HT-29 (cell line): ENCODE results near the gene NALF2. TPM values are rescaled to one million over a fixed set of nuclear protein-coding genes. Genes with fewer than 3 reads are reported as not detected.

Source experiments
- DNase-seq: peaks from one replicate; pipeline ENCODE4 v3.0.0-alpha.2; 2015; ENCODE audit warnings: low spot score
- total RNA-seq: library from RNA; depleted of rRNA; stranded (reverse); fragments of >200 nt; shearing (Covaris generic); gene quantifications from 2 replicates; pipeline ENCODE4 v1.2.3, GENCODE V29; 2014; rRNA removed

Gene NALF2
- total RNA-seq, 1 experiment from 2014 or later = 0.03 TPM

DNA sequence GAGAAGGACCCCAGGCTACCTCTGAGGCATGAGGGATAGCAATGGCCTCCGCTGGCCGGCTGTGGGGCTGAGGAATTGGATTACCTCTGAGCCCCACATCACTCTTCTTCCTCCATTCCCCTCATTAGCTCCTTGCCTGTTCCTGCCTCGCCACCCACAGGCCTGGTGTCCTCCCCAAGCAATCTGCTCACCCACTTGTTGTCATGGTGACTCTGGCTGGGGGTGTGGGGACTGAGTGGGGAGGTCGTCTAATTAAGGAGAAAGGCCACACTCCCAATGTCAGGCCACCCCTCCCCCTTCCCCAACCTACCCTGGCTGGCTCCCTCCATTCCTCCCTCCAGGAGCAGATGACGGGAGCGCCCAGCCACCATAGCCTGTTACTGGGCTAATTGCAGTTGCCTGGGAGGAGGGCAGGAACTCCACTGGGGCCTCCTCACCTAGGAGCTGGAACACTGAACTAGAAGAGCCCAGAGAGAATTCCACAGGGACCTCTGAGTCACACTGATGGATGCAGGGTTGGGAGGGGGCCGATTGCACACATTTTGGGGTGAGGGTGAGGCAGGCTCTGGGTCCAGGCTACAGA, 20.7 kb downstream of the NALF2 start:
- no peak for DNase-seq

DNA sequence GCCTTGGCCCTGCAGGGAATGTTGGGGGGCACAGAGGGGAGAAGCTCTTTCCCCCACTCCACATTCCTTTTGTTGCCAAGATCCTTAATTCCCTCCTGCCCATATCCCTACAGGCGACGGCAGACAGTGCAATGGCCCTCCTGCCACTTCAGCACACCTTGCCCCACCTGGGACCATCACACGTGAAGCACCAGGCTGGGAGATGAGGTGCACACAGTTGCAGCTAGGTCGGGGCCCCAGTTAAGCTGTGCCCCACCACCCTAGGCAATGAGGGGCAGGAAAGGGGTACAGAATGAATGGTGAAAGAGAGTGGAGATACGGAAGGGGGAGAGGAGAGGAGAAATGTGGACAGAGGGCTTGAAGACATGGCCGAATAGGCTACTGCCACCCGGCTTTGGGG, 26.2 kb downstream of the NALF2 start:
- no peak for DNase-seq

DNA sequence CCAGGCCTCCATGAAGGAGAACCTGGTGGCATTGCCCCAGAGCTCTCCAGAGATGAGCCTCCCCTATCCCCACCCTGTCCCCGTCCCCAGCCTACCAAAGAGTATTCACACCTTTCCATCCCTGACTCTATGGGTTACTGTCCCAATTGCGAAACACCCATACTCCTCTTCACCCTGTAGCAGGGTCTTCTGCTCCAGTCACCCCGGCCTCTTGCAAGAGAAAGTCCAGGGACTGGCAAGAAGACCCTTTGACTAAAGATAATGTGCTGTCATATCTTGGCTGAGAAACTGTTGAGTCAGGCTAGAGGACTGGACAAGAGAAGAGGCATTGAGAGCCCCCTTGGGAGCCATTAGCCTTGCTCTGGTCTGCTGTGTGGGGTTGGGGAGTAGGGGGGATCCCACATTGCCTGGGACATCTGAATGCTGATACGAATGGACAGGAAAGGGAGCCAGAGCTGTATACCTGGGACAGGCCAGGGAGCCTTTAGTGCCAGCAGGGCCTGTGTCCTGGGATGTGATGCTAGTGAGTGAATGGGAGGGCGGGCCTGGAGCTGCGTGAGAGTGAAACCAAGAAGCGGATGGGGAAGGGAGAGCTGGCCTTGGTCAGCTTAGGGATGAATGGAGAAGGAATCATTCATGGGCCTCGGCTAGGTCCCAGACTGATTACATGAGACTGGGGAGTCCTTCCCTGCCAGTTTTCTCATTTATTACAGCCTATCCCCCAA, 27.1 kb downstream of the NALF2 start:
- DNase-seq = no peak

DNA sequence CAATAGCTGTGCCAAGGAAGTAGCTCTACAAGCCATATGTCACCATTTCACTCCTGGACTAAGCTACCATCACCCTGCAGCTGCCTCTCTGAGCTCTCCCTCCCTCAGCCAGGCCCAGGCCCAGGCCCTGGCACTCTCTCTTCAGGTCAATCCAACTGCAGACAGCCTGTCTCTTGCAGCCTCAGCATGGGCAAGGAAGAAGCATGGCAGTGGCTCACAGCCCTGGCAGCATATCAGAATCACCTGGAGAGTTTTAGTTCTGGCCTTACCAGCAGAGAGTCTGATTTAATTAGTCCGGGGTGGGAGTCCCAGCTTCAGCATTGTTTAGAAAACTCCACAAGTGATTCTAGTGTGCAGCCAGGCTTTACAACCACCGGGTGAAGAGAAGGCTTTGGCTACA, 31.5 kb downstream of the NALF2 start:
- DNase-seq = no peak

DNA sequence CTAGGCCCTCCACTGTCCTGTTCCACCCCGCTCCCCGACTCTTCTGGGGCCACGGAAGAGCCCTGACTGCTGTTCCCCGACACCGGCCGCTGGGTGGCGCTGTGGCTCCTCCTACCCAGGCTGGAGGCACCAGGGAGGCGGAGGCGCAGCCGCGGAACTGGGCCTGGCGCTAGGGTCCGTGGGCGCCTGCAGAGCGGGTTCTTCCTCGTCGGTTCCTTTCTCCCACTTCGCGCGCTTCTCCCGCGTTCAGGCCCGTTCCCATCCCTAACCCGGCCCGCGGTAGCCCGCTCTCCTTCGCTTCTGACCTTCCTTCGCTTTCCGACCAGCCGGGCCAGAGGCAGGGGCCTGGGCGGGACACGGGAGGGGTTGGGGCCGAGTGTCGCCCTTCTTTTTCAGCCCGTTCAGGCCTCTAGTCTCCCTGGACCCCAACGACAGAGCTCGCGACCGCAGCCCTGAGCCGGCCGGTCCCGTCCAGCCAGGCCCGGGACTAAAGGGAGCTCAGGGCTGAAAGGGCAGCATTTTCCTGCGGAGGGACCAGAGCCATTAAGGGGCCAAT, 34.3 kb downstream of the NALF2 start:
- DNase-seq = peak; percentile 43

DNA sequence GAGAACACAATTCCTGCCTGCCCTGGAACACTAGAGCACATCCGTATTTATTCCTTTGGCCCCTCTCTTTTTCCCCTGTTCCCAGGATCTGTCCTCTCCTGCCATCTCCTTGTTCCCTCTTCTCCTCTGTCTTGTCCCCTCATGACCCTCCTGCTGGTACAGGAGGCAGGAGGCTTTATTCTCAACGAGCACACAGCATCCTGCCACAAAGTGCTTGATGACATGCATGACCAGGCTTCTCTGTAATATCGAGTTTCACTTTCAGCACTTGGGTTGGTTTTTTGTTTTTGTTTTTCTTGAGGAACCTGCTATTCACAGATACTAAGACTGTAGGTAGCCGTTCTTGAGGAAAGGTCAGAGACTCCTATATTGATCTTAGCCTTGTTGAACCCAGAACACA, 35.3 kb downstream of the NALF2 start:
- no peak for DNase-seq

DNA sequence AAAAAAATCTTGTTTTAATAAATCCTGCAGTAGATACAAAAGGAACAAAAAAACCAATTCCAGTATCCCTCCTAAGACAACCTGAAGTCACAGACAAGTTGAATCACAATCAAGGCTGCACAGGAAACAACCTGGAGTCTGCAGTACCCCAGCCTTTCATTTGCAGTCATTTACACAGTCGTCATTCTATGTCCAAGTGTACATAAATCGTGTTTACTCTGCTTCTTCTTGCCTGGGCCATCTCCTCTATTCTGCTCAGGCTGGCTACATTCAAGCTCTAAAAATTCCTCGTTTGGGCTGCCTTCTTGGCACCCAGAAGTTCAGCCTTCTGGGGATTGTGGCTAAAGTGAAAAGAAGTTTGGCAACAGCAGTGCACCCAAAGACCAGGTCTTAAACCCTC, 37.8 kb downstream of the NALF2 start:
- DNase-seq = no peak

DNA sequence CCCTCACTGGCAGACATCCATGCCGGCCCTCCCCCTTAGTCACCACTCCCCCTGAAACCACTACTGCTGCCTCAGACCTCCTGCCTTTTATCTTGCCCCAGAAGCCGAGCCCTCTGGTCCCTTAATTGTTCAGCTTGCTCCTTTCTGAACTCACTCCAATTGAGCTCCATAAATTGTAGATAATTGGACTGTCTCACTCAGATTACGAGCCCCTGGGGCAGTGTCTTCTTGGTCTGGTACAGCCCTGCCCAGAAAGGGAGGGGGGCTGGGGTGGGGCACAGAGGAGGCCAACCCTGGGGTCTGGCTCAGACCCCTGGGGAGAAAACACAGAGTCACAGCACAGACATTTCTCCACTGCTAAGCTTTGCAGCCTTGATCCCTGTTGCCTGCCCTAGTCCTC, 39.4 kb downstream of the NALF2 start:
- DNase-seq = no peak

DNA sequence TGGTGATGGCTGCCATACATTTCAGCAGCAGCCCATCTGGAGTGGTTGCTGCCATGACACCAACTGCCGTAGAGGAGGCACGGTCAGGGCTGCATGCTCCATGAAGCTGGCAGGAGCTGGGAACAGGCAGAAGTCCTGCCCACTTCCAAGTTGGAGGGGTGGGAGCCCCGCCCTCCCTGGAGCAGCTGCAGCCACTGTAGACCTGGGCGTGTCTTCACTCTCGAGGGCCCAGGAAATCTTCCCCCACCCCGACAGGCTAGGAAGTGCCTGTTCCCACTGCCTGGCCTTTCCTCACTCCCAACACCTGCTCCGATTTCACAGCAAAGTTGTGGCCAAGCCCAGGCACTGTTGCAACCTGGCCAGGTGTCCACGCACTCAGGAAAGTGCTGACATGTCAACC, 42.3 kb downstream of the NALF2 start:
- DNase-seq = no peak

DNA sequence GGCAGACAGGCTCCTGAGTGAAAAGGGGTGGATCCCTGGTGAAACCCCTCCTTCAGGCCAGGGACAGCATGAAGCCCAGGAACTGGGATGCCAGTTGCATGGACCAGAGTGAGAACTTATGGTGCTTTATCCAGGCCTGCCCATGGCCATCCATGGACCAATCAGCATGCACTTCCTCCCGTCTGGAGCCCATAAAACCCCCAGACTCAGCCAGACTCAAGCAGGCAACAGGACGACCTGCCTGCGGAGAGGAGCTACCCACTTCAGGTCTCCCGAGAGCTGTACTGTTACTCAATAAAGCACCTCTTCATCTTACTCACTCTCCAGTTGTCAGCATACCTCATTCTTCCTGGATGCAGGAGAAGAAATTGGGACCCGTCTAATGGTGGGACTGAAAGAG, 42.9 kb downstream of the NALF2 start:
- DNase-seq = no peak

DNA sequence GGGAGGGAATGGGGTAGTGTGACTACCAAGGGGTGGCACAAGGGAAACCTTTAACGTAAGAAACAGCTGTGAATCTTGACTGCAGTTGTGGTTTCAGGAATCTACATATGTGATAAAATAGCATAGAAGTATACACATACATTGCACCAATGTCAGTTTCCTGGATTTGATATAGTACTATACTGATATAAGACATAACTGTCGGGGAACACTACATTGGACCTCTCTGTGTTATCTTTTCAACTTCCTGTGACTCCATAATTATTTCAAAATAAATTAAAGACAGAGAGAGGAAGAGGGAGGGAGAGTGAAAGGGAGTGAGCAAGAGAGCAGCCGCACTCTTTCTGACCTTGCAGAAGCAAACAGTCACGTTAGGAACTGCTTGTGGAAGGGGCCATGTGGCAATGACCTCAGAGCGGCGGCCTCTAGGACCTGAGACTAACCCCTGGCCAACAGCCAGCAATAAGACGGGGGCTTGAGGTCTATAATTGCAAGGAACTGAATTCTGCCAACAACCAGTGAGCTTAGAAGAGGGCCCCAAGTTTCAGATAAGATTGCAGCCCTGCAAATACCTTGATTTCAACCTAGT, 47.4 kb downstream of the NALF2 start:
- no peak for DNase-seq

DNA sequence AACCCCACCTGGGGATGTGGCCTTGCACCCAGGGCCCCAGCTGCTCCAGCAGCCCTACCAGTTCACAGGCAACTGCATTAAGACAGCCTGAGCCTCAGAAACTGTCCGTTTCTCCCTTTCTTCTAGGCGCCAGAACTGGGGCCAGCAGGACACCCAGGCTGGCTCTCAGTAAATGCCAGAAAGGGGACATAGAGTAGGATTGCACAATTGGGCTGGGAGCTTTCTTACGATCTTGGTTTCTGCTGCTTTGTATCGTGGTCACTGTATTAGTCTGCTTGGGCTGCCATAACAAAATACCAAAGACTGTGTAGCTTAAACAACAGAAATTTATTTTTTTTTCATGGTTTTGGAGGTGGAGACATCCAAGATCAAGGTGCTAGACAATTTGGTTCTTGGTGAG, 48.4 kb downstream of the NALF2 start:
- DNase-seq = no peak

Other genes with a start within 250 kb of the NALF2 start
- 3.4 and 5.6 TPM in 2 replicates for gene EDA, start 111.8 kb downstream of the NALF2 start, total RNA-seq